ENCODE results near the gene SCNM1.

- TF ChIP-seq EZH2 (IDR thresholded peaks at IDR 0.05; ENCODE audit: borderline replicate concordance, insufficient read depth, low read length, poor library complexity, severe bottlenecking) (no peak), CTCF (IDR thresholded peaks at IDR 0.05; ENCODE audit: poor library complexity, severe bottlenecking) (no peak)
These were observed 27.9 kb downstream of the SCNM1 start for GRCh38 chr1:151193856-151194255.

Data from neural cell (in vitro differentiated cells).